ENCODE data around the gene KRT80.

The KRT80 gene

DNA sequence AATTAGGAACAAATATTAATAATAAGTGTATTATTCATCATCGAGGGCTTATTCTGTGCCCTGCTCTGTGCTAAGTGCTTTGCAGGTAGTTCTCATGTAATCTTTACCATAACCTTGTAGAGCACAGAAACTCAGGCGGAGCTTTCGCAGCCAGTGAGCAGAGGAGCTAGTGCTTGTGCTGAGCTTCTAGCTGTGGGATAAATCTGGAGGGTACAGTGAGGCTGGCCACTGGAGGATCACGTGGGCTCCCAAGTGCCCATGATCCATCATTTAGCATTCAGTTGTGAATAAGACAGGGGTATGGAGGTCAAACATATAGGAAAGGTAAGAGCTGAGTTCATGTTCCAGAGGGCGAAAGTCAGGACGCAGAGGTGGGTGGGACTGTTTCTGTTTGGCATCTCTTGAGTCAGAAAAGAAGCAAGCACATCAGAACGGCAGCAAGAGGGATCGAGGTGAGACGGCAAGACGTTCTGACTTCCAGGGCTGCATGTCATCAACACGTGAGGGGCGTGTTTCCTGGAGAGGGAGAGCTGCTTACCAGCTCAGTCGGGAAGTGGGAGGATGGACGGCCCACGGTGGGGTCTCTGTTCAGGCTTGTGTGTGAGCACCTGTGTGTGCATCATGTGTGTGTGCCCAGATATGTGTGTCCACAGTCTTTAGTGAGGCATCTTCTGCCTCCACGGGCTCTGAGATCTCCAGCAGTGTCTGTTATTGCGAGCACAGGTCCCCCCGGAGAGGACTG, 16.8 kb upstream of the KRT80 start:
- Histone ChIP-seq H3K36me3 (no peaks in the 10 kb centered on the region), H3K9me3 (no peaks in the 10 kb centered on the region), H3K4me1 (ENCODE audit: control insufficient read depth in 1 of 2, insufficient read depth in 1 of 2, low read depth in 1 of 2, low read length in 1 of 2) (peaks cover 6 to 12% of the 10 kb centered on the region in 2 experiments), H3K27ac (no peak overlapping the region), H3K4me3 (ENCODE audit: low read depth in 1 of 2, low read length in 1 of 2) (no peak overlapping the region), H3K27me3 (no peaks in the 10 kb centered on the region)
- TF ChIP-seq, protein P1, sequence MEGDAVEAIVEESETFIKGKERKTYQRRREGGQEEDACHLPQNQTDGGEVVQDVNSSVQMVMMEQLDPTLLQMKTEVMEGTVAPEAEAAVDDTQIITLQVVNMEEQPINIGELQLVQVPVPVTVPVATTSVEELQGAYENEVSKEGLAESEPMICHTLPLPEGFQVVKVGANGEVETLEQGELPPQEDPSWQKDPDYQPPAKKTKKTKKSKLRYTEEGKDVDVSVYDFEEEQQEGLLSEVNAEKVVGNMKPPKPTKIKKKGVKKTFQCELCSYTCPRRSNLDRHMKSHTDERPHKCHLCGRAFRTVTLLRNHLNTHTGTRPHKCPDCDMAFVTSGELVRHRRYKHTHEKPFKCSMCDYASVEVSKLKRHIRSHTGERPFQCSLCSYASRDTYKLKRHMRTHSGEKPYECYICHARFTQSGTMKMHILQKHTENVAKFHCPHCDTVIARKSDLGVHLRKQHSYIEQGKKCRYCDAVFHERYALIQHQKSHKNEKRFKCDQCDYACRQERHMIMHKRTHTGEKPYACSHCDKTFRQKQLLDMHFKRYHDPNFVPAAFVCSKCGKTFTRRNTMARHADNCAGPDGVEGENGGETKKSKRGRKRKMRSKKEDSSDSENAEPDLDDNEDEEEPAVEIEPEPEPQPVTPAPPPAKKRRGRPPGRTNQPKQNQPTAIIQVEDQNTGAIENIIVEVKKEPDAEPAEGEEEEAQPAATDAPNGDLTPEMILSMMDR (IDR thresholded peaks at IDR 0.05): no peak

- no peak overlapping the region for H3K27ac ChIP-seq
- H3K27me3 ChIP-seq: no peaks in the 10 kb centered on the region
- H3K4me3 ChIP-seq (ENCODE audit: low read depth in 1 of 2, low read length in 1 of 2): no peak overlapping the region
- no peaks in the 10 kb centered on the region for H3K36me3 ChIP-seq
- no peaks in the 10 kb centered on the region for H3K9me3 ChIP-seq
- TF ChIP-seq, protein P1 (IDR thresholded peaks at IDR 0.05): no peak
- H3K4me1 ChIP-seq (ENCODE audit: control insufficient read depth in 1 of 2, insufficient read depth in 1 of 2, low read depth in 1 of 2, low read length in 1 of 2): peaks cover 13 to 19% of the 10 kb centered on the region in 2 experiments
Measured at GRCh38 chr12:52207895-52208294, 16.1 kb upstream of the KRT80 start.

DNA sequence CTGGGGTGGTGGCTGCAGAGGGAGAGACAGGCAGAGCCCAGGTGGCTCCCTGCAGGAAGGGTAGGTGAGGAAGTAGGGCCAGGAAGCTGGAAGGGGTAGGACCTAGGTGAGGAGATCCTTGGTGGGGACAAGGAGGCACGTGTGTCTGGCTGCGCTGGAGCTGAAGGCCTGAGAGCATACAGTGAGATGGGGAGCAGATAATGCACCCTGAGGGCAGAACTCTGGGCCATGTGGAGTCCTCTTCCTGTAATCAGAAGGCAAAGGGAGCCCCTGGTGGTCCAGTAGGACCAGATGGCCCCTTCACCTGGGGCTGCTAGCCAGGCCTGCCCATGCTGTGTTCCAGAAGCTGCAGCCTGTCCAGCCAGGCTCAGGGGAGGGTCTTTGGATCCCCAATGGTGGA, 15.3 kb upstream of the KRT80 start:
- Histone ChIP-seq H3K27me3 (no peaks in the 10 kb centered on the region), H3K27ac (no peak overlapping the region), H3K36me3 (no peaks in the 10 kb centered on the region), H3K4me1 (ENCODE audit: control insufficient read depth in 1 of 2, insufficient read depth in 1 of 2, low read depth in 1 of 2, low read length in 1 of 2) (peaks cover 21 to 27% of the 10 kb centered on the region in 2 experiments), H3K9me3 (no peaks in the 10 kb centered on the region), H3K4me3 (ENCODE audit: low read depth in 1 of 2, low read length in 1 of 2) (no peak overlapping the region)
- TF ChIP-seq, protein P1 (IDR thresholded peaks at IDR 0.05): no peak

DNA sequence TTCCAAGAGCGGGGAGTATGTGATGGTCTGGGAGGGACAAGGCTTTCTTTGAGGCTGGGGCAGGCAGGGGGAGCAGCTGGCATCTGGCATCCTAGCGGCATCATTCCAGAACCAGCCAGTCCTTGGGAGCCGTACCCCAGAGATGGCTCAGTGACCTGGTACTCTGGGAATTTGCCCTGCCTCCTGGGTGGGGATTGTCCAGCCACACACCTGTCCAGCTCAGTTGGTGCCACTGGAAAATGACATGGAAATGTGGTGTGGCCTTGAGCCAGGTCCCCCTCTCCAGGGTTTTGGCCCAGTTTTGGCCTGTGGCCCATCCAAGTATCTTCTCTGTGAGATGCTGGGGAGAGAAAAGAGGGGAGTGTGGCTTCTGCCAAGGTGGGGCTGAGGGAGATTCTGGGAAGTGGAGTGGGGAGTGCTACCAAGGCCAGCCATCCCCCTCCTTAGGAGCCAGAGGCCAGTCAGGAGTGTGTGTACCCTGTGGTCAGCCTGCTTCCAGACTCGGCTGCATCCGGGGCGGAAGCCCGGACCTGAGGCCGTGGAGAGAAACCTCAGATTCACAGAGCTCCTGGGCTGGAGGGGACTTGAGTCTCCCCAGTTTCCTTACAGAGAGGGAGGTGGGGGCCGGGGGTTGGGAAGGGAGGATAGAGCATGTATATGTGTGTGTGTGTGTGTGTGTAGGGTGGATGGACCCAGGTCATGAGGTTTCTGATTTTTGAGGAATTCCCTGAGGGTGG, 14.7 kb upstream of the KRT80 start:
- Histone ChIP-seq H3K27me3 (no peaks in the 10 kb centered on the region), H3K27ac (no peak overlapping the region), H3K4me1 (ENCODE audit: control insufficient read depth in 1 of 2, insufficient read depth in 1 of 2, low read depth in 1 of 2, low read length in 1 of 2) (peaks cover 26 to 29% of the 10 kb centered on the region in 2 experiments), H3K36me3 (no peaks in the 10 kb centered on the region), H3K9me3 (no peaks in the 10 kb centered on the region), H3K4me3 (ENCODE audit: low read depth in 1 of 2, low read length in 1 of 2) (no peak overlapping the region)
- TF ChIP-seq, protein P1 (IDR thresholded peaks at IDR 0.05): no peak

DNA sequence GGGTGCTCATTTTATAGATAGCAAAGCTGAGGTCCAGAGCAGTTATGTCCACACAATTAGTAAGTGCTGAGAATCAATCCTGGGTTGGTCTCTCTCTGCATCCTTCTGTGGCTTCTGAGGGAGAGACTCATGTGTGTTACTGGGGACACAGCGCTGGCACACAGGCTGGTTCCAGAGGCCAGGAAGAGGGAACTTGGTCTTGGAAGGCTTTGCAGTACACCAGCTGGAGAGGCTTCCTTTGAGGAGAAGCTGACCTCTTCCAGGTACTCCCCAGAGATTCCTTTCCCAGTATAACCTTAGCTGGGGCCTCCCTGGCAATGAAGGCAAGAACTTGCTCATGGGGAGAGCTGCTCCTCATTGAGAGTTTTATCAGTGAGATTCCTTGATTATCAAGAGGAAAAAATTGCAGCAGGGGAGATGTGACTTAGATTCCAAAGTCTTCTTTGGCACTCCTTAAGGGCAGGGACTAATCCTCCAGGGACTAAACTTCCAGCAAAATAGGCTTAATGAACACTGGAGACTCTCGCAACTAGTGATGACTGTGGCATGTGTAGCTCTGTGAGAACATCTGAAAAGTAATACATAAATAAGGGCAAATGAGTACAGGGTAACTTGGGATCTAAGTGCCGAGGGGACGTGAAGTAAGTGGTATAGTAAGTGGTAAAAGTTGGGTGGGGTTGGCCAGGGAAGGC, 13.9 kb upstream of the KRT80 start:
- Histone ChIP-seq H3K4me1 (ENCODE audit: control insufficient read depth in 1 of 2, insufficient read depth in 1 of 2, low read depth in 1 of 2, low read length in 1 of 2) (peaks cover 29 to 33% of the 10 kb centered on the region in 2 experiments), H3K27ac (no peak overlapping the region)
- TF ChIP-seq, protein P1 (IDR thresholded peaks at IDR 0.05): no peak

More for the DNA sequence above, 13.9 kb upstream of the KRT80 start:
- H3K36me3 ChIP-seq: no peaks in the 10 kb centered on the region
- no peak overlapping the region for H3K4me3 ChIP-seq (ENCODE audit: low read depth in 1 of 2, low read length in 1 of 2)
- H3K9me3 ChIP-seq: no peaks in the 10 kb centered on the region
- H3K27me3 ChIP-seq: no peaks in the 10 kb centered on the region

All from neutrophil (primary cell).